ENCODE data around the gene MTCH1.

- TF ChIP-seq CTCF (IDR thresholded peaks at IDR 0.05) = no peak
- TF ChIP-seq POLR2A (IDR thresholded peaks at IDR 0.05) = no peak
These were observed 58.1 kb downstream of the MTCH1 start for GRCh38 chr6:36927691-36928546.

Data from Peyer's patch (tissue), 4 donors.